Measurements from ENCODE around the gene LARP1.

Gene LARP1

GRCh38 chr5:154791535-154791934, 36.4 kb downstream of the LARP1 start:
- Histone ChIP-seq H4K20me1 (ENCODE audit: control insufficient read depth, insufficient read depth, low read depth, low read length) (peaks cover 29% of the 10 kb centered on the region), H3K79me2 (ENCODE audit: control insufficient read depth, low read length) (peaks cover 89% of the 10 kb centered on the region), H3K9me2 (replicated peaks; ENCODE audit: control insufficient read depth, low read length) (no peaks in the 10 kb centered on the region), H3K9me3 (ENCODE audit: control insufficient read depth, insufficient read depth, low read length) (no peaks in the 10 kb centered on the region), H3K36me3 (ENCODE audit: control insufficient read depth, low read length) (peaks cover 83% of the 10 kb centered on the region), H3K27me3 (ENCODE audit: control insufficient read depth, low read length) (no peaks in the 10 kb centered on the region), H3K4me2 (ENCODE audit: low read length) (no peak overlapping the region), H3K4me3 (ENCODE audit: low read length) (no peak overlapping the region), H3K27ac (ENCODE audit: low read depth, low read length) (no peak overlapping the region), H3K4me1 (ENCODE audit: control insufficient read depth, low read length) (no peaks in the 10 kb centered on the region), H3F3A (ENCODE audit: control insufficient read depth, insufficient read depth) (peaks cover 8% of the 10 kb centered on the region; the same call in 1 of the 2 replicates)
- TF ChIP-seq, protein P1, sequence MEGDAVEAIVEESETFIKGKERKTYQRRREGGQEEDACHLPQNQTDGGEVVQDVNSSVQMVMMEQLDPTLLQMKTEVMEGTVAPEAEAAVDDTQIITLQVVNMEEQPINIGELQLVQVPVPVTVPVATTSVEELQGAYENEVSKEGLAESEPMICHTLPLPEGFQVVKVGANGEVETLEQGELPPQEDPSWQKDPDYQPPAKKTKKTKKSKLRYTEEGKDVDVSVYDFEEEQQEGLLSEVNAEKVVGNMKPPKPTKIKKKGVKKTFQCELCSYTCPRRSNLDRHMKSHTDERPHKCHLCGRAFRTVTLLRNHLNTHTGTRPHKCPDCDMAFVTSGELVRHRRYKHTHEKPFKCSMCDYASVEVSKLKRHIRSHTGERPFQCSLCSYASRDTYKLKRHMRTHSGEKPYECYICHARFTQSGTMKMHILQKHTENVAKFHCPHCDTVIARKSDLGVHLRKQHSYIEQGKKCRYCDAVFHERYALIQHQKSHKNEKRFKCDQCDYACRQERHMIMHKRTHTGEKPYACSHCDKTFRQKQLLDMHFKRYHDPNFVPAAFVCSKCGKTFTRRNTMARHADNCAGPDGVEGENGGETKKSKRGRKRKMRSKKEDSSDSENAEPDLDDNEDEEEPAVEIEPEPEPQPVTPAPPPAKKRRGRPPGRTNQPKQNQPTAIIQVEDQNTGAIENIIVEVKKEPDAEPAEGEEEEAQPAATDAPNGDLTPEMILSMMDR (IDR thresholded peaks at IDR 0.05; ENCODE audit: low read depth, low read length, poor library complexity, severe bottlenecking), result no peak
- TF ChIP-seq EZH2phosphoT487 (IDR thresholded peaks at IDR 0.05; ENCODE audit: borderline replicate concordance, low read length), result no peak

DNA sequence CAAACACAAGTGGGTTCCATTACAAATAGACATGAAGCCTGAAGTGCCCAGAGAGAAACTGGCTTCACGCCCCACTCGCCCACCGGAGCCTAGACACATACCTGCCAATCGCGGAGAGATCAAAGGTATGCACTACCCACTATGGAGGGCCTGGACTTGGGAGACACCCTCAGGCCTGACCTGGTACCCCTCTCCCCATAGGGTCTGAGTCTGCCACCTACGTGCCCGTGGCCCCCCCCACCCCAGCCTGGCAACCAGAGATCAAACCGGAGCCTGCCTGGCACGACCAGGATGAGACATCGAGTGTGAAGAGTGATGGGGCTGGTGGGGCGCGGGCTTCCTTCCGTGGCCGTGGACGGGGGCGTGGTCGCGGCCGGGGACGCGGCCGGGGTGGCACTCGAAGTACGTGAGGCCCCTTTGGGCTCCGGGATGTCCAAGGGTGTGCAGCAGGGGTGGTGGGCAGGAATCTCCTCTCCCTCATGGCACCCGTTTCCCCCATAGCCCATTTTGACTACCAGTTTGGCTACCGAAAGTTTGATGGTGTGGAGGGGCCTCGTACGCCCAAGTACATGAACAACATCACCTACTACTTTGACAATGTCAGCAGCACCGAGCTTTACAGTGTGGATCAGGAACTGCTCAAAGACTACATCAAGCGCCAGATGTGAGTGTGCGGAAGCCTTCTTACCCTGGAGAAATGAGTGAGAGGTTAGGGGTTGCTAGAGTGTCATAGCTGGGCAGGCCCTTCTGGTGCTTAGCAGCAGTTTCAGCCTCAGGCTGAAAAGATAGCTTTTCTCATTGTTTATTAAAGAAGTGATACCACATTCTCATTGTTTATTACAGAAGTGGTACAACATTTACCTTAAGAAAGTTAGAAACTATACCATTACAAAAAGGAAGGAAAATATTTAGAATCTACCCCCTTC, 38.7 kb downstream of the LARP1 start:
- H3K36me3 ChIP-seq (ENCODE audit: control insufficient read depth, low read length), result peaks cover 89% of the 10 kb centered on the region
- no peak overlapping the region for H3K4me2 ChIP-seq (ENCODE audit: low read length)
- H3F3A ChIP-seq (ENCODE audit: control insufficient read depth, insufficient read depth), result peaks cover 8% of the 10 kb centered on the region; the same call in 1 of the 2 replicates
- no peak overlapping the region for H3K4me3 ChIP-seq (ENCODE audit: low read length)
- no peaks in the 10 kb centered on the region for H3K9me2 ChIP-seq (replicated peaks; ENCODE audit: control insufficient read depth, low read length)
- H3K27ac ChIP-seq (ENCODE audit: low read depth, low read length), result no peak overlapping the region
- no peak for TF ChIP-seq EZH2phosphoT487 (IDR thresholded peaks at IDR 0.05; ENCODE audit: borderline replicate concordance, low read length)
- TF ChIP-seq, protein P1 (IDR thresholded peaks at IDR 0.05; ENCODE audit: low read depth, low read length, poor library complexity, severe bottlenecking), result no peak
- H3K79me2 ChIP-seq (ENCODE audit: control insufficient read depth, low read length), result peaks cover 74% of the 10 kb centered on the region
- no peaks in the 10 kb centered on the region for H3K27me3 ChIP-seq (ENCODE audit: control insufficient read depth, low read length)
- H3K4me1 ChIP-seq (ENCODE audit: control insufficient read depth, low read length), result no peaks in the 10 kb centered on the region
- no peaks in the 10 kb centered on the region for H3K9me3 ChIP-seq (ENCODE audit: control insufficient read depth, insufficient read depth, low read length)
- H4K20me1 ChIP-seq (ENCODE audit: control insufficient read depth, insufficient read depth, low read depth, low read length), result peaks cover 11% of the 10 kb centered on the region; the same call in 1 of the 2 replicates

GRCh38 chr5:154794525-154795234, 39.5 kb downstream of the LARP1 start:
- H3K27me3 ChIP-seq (ENCODE audit: control insufficient read depth, low read length), result no peaks in the 10 kb centered on the region
- peaks cover 70% of the 10 kb centered on the region for H3K79me2 ChIP-seq (ENCODE audit: control insufficient read depth, low read length)
- H3K4me2 ChIP-seq (ENCODE audit: low read length), result no peak overlapping the region
- peaks cover 8% of the 10 kb centered on the region; the same call in 1 of the 2 replicates for H3F3A ChIP-seq (ENCODE audit: control insufficient read depth, insufficient read depth)
- H3K9me2 ChIP-seq (replicated peaks; ENCODE audit: control insufficient read depth, low read length), result no peaks in the 10 kb centered on the region
- no peaks in the 10 kb centered on the region for H3K4me1 ChIP-seq (ENCODE audit: control insufficient read depth, low read length)
- peaks cover 93% of the 10 kb centered on the region for H3K36me3 ChIP-seq (ENCODE audit: control insufficient read depth, low read length)
- peaks cover 11% of the 10 kb centered on the region; the same call in 1 of the 2 replicates for H4K20me1 ChIP-seq (ENCODE audit: control insufficient read depth, insufficient read depth, low read depth, low read length)
- H3K27ac ChIP-seq (ENCODE audit: low read depth, low read length), result no peak overlapping the region
- TF ChIP-seq, protein P1 (IDR thresholded peaks at IDR 0.05; ENCODE audit: low read depth, low read length, poor library complexity, severe bottlenecking), result no peak
- no peak for TF ChIP-seq EZH2phosphoT487 (IDR thresholded peaks at IDR 0.05; ENCODE audit: borderline replicate concordance, low read length)
- no peak overlapping the region for H3K4me3 ChIP-seq (ENCODE audit: low read length)
- no peaks in the 10 kb centered on the region for H3K9me3 ChIP-seq (ENCODE audit: control insufficient read depth, insufficient read depth, low read length)
